Measurements from ENCODE around the gene C5orf22.

GRCh38 chr5:31585895-31586270 lies 53.8 kb downstream of the C5orf22 start:
- TF ChIP-seq CTCF (IDR thresholded peaks at IDR 0.05) (no peak), POLR2AphosphoS5 (IDR thresholded peaks at IDR 0.05; ENCODE audit: low read depth, low read length) (no peak)

Measured in Panc1 (cell line).